HG03139 (cell line): ENCODE measurements around the gene C14orf119.

Experiments used
- ATAC-seq: cut with Tn5 transposase; IDR thresholded peaks from one replicate; pipeline ENCODE4 v1.9.1; 2021; ENCODE audit not compliant: unreplicated experiment

The C14orf119 gene

DNA sequence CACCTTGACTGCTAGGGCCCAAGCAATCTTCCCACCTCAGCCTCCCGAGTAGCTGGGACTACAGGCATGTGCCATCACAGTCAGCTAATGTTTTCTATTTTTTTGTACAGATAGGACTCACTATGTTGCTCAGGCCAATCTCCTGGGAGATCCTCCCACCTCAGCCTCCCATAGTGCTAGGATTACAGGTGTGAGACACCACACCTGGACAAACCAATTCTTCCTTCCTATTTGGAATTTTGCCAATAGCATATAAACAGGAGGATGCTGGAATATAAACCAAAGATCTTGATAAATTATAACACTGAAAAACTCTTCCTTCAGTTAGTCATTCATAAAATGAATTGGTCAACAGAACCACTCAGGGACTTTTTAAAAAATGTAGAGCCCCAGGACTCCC, 8.7 kb upstream of the C14orf119 start:
- ATAC-seq, result no peak

DNA sequence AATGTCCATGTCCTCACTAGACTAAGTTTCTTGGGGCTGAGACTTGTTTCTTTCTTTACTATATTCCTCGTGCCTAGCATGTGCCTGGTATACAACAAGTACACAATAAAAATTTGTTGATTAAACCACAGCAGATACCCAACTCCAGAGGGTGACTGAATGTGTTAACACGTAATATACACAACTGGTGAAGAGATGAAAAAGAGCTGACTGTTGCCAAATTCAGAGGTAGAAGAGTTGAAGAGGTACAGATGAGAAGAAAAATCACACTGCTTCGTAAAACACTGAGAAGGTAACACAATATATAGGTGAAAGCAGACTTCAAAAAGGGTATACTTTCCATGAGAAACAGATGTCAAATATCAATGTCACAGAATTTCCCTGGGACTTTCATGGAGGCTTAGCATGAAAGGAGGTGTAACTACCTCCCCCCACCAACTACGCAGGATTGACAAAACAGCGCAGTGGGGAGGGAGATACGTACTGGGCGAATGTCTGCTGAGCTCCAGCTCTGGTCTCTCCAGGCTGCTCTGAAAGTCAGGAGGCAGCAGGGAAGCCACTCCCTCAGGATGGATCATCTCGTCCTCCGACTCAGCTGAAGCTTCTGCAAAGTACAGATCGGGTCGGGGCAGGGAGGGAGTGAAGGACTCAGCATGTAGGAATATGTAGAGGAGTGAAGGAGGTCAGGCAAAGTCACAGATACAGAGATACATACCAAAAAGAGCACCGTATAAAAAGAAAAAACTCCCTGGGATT, 5.6 kb upstream of the C14orf119 start:
- no peak for ATAC-seq

DNA sequence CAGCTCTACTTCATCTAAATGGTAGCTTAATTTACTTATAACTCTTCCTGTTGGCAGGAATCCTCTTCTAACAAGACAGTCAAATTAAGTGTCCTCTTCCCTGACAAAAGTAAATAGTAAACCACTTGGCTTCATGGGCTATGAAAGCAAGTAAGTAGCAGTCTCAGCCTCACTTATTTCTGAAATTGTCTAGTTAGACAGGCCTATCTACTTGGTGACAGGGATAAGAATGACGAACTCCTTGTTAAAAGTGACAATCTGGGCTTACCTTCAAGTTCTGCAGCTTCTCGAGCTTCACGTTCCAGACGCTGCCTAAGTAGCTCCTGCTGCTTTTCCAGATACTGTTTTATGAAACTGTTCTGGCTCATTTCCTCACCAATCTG, 5.1 kb upstream of the C14orf119 start:
- ATAC-seq, result no peak

DNA sequence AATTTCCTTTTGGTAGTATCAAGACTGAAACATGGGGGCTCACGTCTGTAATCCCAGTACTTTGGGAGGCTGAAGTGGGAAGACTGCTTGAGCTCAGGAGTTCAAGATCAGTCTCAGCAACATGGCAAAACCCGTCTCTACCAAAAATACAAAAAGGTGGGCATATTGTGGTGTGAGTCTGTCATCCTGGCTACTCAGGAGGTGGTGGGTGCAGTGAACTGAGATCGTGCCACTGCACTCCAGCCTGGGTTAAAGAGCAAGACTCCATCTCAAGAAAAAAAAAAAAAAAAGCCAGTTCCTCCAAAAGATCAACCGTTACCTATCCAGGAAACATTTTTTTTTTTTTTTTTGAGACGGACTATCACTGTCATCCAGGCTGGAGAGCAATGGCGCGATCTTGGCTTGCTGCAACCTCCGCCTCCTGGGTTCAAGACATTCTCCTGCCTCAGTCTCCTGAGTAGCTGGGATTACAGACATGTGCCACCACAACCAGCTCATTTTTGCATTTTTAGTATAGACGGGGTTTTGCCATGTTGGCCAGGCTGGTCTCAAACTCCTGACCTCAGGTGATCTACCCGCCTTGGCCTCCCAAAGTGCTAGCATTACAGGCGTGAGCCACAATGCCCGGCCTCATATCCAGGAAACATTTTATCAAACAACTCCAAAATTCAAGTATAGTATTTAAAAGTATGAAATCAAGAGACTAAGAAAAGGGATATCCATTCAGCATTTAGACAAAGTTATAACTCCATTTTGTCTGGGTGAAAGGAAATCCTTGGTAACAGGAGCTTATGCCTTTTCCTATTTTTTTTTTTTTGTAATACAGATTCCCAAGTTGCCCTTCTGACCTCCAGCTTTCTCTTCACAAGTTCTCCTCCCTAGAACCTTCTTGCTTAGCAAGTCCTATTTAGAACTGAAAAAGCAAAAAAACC, 3.7 kb upstream of the C14orf119 start:
- no peak for ATAC-seq

DNA sequence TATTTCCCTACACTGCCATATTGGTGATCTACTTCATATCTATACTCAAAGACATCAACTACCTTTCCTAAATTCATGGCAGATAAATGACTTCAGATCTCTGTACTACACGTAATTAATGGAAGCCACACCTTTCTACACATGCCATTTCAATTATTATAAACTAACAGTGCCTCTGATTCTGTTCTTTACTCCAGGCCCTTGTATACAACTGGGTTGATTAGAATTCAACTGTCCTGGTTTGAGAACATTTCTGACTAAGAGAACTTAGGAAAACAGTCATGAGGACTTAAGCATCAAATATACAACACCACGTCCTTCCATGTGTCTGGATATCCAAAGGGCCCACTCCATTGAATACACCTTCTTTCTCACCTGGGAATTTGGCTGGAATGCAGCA, 2.2 kb upstream of the C14orf119 start:
- no peak for ATAC-seq

DNA sequence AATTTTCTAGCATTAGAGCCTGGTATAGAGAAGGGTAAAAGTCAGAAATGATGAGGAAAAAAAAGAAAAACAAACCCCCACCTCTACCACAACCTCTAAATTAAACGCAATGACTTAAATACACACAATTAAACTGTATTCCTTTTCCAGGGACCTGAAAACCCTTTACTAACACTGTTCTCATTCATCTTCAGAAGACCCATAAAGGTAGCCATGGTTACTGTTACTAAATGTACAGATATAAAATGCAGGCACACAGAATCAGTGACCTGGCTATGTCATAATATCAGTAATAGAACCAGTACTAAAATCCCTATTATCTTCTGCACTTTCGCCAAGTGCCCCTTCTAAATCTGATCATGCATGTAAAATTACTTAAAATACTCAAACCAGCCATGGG, 1.8 kb upstream of the C14orf119 start:
- ATAC-seq, result no peak

DNA sequence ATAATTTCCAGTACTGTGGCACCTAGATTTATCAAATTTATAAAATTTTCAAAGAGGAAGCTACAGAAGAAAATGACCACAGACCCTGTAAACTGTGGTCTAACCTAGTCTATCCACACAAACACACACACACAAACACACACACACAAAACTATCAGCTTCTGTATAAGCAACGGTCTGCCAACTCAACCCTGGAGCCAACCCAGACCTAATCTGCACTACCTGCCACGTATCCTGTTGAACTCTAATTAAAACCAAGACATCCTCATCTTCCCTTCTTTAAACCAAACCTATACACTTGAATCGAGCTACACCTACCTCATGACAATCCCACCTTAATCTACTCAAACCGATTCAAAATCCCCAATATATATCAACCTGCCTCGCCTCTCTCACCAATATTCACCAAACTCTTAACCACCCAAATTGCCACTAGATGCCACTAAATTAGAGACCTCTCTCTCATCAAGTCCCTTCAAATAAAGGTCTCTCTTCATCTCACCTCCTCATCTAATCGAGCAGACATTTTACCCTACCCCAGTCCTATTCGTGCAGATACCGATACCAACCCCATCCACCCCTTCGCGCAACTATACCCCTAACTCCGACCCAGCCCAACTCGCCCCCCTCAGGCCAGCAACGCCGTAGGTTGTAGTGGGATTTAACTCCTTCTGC, 1.2 kb upstream of the C14orf119 start:
- no peak for ATAC-seq

DNA sequence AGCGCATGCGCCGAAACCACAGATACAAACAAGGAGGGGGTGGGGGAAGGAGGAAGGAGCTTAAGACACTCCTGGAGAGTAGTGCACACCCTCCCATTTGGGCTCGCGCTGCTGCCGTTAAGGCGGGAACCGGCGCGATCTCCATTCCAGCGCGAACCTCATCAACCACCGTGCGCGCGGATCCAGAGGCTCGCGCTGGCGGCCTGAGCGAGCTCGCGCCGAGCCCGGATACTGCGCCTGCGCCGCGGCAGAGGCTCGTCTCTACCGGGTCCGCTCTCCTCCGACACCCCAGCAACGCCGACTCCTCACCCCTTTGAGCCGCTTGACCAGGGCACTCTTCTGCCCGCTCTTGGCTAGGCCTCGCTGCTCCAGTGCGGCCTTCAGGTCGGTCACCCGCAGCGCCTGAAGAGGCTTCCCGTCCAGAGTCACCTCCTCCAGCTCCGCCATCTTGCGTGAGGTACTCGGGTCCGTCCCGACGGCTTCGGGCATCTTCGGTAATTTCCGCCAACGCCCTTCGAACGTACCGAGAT, 574 bp upstream of the C14orf119 start, which contains the start of gene ACIN1:
TSS of gene ACIN1 (minus strand) at position 471 of the 530 bp plus-strand sequence. CDS start at position 447, 24 bp downstream.
- peak; percentile 27 for ATAC-seq

DNA sequence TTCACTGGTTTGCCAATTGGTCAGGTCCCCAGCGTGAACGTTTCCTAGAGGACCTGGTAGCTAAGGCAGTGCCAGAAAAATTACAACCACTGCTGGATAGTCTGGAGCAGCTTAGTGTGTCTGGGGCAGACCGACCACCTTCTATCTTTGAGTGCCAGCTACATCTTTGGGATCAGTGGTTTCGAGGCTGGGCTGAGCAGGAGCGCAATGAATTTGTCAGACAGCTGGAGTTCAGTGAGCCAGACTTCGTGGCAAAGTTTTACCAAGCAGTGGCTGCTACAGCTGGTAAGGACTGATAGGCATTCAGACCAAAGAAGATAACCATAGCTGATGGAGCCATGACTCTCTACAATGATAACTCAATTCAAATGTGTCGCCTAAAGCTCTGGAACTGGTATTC, 2.5 kb downstream of the C14orf119 start:
- ATAC-seq, result no peak

DNA sequence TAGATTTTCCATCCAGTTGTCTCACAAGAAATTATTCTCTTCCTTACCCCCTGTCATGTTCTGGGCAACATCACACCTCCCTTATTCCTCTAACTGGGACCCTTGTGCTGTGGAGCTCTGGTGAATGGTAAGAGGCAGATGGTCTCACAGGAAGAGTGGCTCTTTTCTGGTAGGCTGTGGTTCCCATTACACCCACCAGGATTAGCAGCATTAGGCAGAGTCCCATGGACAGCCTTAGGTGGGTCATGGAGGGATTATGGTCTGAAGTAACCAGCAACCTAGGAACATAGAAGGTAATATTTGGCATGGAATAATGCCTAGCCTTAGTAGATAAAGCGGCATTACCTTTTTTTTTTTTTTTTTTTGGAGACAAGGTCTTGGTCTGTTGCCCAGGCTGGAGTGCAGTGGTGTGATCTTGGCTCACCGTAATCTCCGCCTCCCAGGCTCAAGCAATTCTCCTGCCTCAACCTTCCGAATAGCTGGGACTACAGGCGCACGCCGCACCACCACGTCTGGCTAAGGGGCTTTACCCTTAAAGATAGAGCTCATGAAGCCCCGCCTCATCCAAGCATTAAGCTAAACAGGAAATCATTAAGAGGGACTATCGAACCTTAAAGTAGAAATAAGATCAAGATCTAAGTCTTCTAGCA, 4.0 kb downstream of the C14orf119 start:
- no peak for ATAC-seq

DNA sequence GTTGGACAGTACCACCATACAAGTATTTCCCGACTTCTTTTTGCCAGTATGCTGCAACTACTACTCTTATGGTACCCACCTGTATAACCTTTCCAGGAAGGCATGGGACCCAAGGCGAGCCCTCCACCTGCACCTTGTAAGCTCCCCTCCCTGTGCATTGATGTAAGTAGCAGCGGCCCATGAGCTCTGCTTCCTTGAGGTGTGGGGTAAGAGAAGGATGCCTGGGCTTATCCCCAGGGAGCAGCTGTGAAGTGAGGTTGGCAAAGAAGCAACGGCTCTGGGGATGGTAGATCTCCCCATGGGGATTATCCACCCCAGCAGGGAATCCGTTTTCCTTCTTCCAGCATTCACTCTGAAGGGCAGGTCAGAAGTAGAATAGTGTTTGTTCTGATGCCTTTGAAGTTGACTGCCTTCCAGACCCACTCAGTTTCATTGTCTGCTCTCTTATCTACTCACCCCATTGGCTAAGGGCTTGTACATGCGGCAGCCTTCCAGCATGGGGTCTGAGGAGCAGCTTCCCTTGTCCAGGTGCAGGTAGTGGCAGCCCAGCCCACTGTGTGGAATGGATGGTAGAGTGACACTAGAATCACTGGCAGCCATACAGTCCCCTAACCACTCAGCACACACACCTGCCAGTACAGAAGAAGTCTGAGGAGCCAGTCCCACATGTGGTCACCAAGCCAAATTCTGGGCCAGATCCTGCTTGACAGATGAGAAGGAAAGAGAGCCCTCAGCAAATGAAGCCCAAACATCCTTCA, 6.1 kb downstream of the C14orf119 start:
- ATAC-seq, result no peak

DNA sequence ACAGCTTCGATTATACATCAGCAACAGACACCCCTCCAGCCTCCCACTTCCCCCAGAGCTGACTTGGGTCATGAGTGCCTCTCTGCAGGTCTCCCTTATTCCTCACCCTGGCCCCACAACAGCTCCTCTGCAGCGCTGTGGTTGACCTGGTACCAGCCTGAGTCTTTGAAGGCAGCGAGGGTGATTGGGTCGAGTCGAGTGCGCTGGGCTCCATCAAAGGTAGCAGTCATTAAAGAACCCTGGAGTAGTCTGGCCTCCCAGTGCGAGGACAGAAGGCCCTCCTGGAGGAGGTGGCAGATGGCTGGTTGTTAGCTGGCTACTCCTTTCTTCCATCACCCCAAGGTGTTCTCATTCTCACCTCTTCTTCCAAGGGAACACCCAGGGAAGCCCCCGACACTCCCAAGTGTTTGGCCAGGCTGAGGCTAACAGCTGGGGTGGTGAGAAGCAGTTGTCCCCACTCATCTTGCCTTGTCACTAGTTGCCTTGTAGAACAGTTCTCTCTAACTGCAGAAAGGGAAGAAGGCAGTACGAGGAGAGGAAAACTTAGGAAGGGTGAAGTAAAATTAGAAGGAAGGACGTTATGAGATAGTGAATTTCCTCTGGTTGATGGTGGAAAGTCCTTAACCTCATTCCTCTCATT, 6.8 kb downstream of the C14orf119 start:
- no peak for ATAC-seq

DNA sequence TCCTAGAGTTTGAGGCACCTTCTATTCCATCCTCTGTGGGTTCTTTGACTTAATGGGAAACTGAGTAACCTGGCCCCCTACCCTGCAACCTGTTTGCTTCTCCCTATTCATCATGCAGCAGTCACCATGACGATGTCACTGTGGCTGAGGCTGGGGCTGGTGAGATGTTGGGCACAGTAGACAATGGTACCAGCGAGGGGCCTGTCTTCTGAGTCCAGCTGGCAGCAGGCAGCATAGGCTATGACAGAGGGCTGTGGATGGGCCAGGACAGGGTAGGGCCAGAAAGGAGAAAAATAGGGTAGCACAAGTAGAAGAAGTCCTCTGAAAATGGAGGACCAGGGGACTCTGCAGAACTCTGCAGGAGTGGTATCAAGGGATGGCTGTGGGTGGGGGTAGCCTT, 7.5 kb downstream of the C14orf119 start:
- ATAC-seq, result no peak

DNA sequence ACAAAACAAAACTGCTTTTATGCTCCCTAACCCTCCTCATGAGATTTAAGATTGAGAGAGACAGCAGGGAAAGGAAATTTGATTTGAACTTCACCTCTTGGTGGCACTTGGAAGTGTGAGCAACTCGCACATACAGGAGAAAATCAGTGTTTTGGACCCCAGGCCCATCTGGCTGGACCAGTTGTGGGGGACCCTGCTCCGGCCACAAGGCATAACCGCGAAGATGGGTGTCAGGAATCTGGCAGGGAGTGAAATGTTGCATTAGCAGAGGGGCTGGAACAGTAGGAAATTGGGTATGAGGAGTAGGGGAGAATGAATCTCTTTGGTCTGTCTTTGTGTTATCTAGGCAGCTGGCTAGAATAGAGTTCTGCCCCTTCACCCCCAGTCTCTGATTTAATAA, 8.3 kb downstream of the C14orf119 start:
- ATAC-seq, result no peak

DNA sequence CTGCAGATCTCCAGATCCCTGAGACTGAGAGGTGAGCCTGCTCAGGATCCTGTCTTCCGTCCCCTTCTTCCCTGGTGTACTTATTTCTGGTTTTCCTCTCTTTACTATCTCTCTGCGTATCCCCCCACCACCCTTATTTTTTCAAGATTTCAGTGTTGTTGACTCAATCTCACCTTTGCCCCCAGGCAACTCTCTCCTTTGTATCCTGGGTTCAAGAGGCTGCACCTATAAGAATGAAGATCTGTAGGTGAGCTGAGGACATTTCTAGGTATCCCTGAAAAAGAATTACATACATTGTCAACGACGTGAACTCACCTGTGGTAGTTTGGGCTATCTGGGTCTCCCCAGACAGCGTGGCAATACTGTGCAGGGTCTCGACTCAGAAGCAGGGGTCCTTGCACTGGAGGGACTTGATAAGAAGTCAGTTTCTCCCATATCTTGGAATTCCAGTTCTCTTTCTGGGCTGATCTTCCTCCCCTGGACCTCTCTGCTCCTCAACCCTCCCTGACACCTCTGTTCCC, 8.8 kb downstream of the C14orf119 start:
- no peak for ATAC-seq

DNA sequence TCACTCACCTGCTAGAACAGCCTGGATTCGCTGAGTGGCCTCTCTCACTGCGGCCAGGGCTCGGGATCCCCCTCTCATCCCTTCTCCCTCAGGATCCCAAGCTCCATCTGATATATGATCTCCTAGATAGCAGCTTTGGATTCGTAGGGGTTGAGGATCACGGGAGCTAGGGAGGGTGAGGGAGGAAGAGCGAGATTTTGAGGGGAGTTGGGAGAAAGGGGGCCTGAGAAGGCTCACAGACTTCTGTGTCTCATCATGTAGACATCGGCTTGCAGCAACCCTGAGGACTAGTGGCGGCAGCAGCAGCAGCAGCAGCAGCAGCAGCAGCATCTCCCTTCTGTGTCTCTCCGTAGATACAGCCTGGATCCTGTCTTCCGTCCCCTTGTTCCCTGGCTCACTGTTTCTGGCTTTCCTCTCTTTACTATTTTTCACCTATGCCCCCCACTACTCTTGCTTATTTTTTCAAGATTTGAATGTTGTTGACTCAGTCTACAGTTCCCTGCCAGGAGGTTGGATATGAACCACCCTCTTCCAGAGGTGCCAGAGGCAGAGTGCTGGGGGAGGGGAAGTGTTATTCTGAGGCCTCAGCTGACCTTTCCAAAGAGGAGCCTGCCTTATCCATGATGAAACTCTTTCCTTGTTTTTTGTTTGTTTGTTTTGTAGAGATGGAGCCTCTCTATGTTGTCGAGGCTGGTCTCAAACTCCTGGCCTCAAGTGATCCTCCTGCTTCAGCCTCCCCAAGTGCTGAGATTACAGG, 9.5 kb downstream of the C14orf119 start, which contains the start of gene CIROP:
TSS of gene CIROP (minus strand) at position 399 of the 757 bp plus-strand sequence. CDS start at position 330, 69 bp downstream.
- ATAC-seq, result no peak

DNA sequence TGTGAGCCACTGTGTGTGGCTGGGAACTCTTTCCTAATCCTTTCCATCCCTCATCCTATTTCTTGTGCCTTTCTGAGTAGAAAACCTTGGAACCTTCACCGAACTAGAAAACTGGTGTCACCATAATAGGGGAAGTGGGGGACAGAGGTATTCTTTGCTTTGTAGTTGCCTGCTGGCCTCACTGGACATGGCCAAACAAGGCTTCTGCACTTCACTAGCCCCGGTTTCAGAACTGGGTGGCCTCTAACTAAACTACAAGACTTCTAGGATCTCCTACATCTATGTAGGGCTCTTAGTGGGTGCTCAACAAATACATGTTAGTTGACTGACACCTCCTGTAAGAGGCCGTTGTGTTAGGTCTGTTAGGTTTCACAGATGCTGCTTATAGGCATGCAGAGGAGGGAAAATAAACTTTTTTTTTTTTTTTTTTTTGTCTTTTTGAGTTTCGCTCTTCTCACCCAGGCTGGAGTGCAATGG, 10.1 kb downstream of the C14orf119 start:
- no peak for ATAC-seq

DNA sequence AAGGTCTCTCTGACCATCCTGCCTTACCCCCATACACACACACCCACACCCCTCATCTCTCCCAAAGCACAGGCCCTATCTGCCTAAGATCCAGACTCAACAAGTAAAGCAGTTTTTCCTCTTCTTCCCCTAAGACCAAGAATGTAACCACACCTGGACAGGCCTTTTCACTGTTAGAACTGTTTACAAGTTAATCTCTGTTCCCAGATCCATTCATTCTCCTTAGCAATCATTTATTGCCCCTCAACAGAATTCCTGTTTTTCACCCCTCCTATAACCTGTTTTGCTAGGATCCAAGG, 11.4 kb downstream of the C14orf119 start:
- no peak for ATAC-seq
